ENCODE data around the gene THEMIS2.
"Not testable (repeated sequence)": the region's sequence is repeated elsewhere in the genome, so short reads cannot be mapped to it uniquely, and the experiment has no call there.

DNA sequence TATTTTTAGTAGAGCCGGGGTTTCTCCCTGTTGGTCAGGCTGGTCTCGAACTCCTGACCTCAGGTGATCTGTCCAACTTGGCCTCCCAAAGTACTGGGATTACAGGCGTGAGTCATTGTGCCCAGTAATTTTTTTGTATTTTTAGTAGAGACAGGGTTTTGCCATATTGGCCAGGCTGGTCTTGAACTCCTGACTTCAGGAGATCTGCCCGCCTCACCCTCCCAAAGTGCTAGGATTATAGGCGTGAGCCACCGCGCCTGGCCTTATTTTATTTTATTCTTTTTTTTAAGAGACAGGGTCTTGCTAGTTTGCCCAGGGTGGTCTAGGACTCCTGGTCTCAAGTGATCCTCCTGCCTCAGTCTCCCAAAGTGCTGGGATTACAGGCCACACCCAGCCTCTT lies 1.3 kb upstream of the THEMIS2 start:
- not testable (repeated sequence) for TF ChIP-seq CTCF (optimal IDR thresholded peaks at IDR 0.05 in 1 of 3, IDR thresholded peaks at IDR 0.05 in 1 of 3, conservative IDR thresholded peaks at IDR 0.05 in 1 of 3; ENCODE audit: extremely low read depth in 1 of 3, insufficient read depth in 2 of 3, low read length in 3 of 3); EZH2 (IDR thresholded peaks at IDR 0.05; ENCODE audit: low read length)
